Astrocyte (in vitro differentiated cells and primary cell): ENCODE measurements around the gene SUPT4H1. TPM values are rescaled to one million over a fixed set of nuclear protein-coding genes. Genes with fewer than 3 reads are reported as not detected.

Experiments used
- DNase-seq: peaks from one replicate; pipeline ENCODE4 v3.0.0-alpha.2; 2010; ENCODE audit warnings: low read depth
- FAIRE-seq: peaks from 2 replicates; lab custom pipeline; 2011; peaks lifted over from hg19 to GRCh38; lab: Jason Lieb, UNC
- H2AFZ ChIP-seq: 2 replicates; pipeline ENCODE4 v1.6.0; 2012; ENCODE audit warnings: low read depth, low read length, inconsistent platforms
- H3K27ac ChIP-seq: 2 replicates; pipeline ENCODE4 v1.5.1; 2011; ENCODE audit warnings: low read depth, low read length, inconsistent platforms
- H3K27me3 ChIP-seq: 2 replicates; pipeline ENCODE4 v1.6.0; 2011; ENCODE audit warnings: low read length, inconsistent platforms; ENCODE audit not compliant: insufficient read depth
- H3K36me3 ChIP-seq: 2 replicates; pipeline ENCODE4 v1.5.1; 2011; ENCODE audit warnings: low read length, inconsistent platforms; ENCODE audit not compliant: insufficient read depth
- H3K4me1 ChIP-seq: 2 replicates; pipeline ENCODE4 v1.5.1; 2011; ENCODE audit warnings: low read length, inconsistent platforms; ENCODE audit not compliant: insufficient read depth
- H3K4me2 ChIP-seq: 2 replicates; pipeline ENCODE4 v1.6.0; 2012; ENCODE audit warnings: low read length, inconsistent platforms
- H3K4me3 ChIP-seq: 2 replicates; pipeline ENCODE4 v1.5.1; 2011; ENCODE audit warnings: low read depth, mild to moderate bottlenecking, low read length, inconsistent platforms; ENCODE audit not compliant: insufficient read depth
- H3K79me2 ChIP-seq: 2 replicates; pipeline ENCODE4 v1.6.0; 2012; ENCODE audit warnings: mild to moderate bottlenecking, low read length, inconsistent platforms; ENCODE audit not compliant: insufficient read depth
- H3K9ac ChIP-seq: 2 replicates; pipeline ENCODE4 v1.6.0; 2012; ENCODE audit warnings: mild to moderate bottlenecking, low read length, inconsistent platforms
- H3K9me3 ChIP-seq: 2 replicates; pipeline ENCODE4 v1.5.1; 2012; ENCODE audit warnings: low read depth, mild to moderate bottlenecking, low read length, inconsistent platforms; ENCODE audit not compliant: insufficient read depth
- H4K20me1 ChIP-seq: 2 replicates; pipeline ENCODE4 v1.6.0; 2012; ENCODE audit warnings: low read length, inconsistent platforms; ENCODE audit not compliant: insufficient read depth
- H3K27ac Mint-ChIP-seq: one replicate; pipeline ENCODE4 v1.8.0; 2021; ENCODE audit warnings: mild to moderate bottlenecking, mixed read lengths; ENCODE audit not compliant: unreplicated experiment
- H3K27me3 Mint-ChIP-seq: one replicate; pipeline ENCODE4 v1.8.0; 2021; ENCODE audit warnings: low read depth, mixed read lengths; ENCODE audit not compliant: unreplicated experiment
- H3K36me3 Mint-ChIP-seq: one replicate; pipeline ENCODE4 v1.8.0; 2021; ENCODE audit warnings: low read depth, mixed read lengths; ENCODE audit not compliant: unreplicated experiment
- H3K4me1 Mint-ChIP-seq: one replicate; pipeline ENCODE4 v1.8.0; 2021; ENCODE audit warnings: low read depth, mixed read lengths; ENCODE audit not compliant: unreplicated experiment
- H3K4me3 Mint-ChIP-seq: one replicate; pipeline ENCODE4 v1.8.0; 2021; ENCODE audit warnings: mild to moderate bottlenecking, moderate library complexity, mixed read lengths; ENCODE audit not compliant: unreplicated experiment
- H3K9me3 Mint-ChIP-seq: one replicate; pipeline ENCODE4 v1.8.0; 2021; ENCODE audit warnings: mild to moderate bottlenecking, mixed read lengths; ENCODE audit not compliant: unreplicated experiment
- EZH2 ChIP-seq: IDR thresholded peaks from 2 replicates; pipeline ENCODE4 v1.6.1; 2012; ENCODE audit warnings: mild to moderate bottlenecking, low read length, inconsistent platforms; ENCODE audit not compliant: insufficient read depth
- total RNA-seq: library from RNA; stranded (reverse); gene quantifications from 2 replicates; pipeline ENCODE4 v1.2.1, GENCODE V29; 2021
- TF ChIP-seq, protein P1 (sequence below): IDR thresholded peaks from 2 replicates; pipeline ENCODE4 v1.5.1; 2011; ENCODE audit warnings: low read depth, mild to moderate bottlenecking, inconsistent platforms, low read length, moderate library complexity; ENCODE audit not compliant: insufficient read depth

Gene SUPT4H1
- total RNA-seq, 1 donor from 2014 or later: 108 TPM

DNA sequence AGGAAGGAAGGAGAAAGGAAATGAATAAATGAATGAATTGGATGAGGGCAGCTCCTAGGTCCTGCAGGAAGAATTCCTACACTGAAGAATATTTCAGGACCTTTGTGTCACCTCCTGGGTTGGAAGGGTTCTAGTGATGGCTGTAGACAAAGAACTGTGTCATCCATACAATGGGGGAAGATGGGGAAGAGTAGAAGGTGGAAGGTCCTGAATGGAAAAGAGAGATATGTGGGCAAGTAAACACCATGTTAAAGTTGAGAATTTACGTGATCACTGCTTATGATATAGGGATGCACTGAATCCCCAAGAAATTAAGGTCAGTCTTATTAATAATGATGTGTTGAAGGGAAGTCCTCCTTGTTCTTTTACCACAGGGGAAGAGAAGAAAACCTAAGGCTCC, 4.2 kb upstream of the SUPT4H1 start:
- Histone ChIP-seq H3K79me2 (peaks cover 7% of the 10 kb centered on the region), H3K9ac (no peak overlapping the region), H3K4me2 (no peak overlapping the region), H3K9me3 (no peaks in the 10 kb centered on the region), H2AFZ (no peak overlapping the region), H3K4me1 (peaks cover 10% of the 10 kb centered on the region), H4K20me1 (no peaks in the 10 kb centered on the region), H3K27ac (no peak overlapping the region), H3K27me3 (peaks cover 3% of the 10 kb centered on the region), H3K4me3 (no peak overlapping the region), H3K36me3 (no peaks in the 10 kb centered on the region)
- Mint-ChIP-seq H3K36me3 (no peaks in the 10 kb centered on the region), H3K4me3 (no peak overlapping the region), H3K27ac (no peak overlapping the region), H3K4me1 (peaks cover 2% of the 10 kb centered on the region), H3K27me3 (peaks cover 4% of the 10 kb centered on the region), H3K9me3 (no peaks in the 10 kb centered on the region)
- no peak for DNase-seq
- TF ChIP-seq EZH2: no peak
- TF ChIP-seq, protein P1, sequence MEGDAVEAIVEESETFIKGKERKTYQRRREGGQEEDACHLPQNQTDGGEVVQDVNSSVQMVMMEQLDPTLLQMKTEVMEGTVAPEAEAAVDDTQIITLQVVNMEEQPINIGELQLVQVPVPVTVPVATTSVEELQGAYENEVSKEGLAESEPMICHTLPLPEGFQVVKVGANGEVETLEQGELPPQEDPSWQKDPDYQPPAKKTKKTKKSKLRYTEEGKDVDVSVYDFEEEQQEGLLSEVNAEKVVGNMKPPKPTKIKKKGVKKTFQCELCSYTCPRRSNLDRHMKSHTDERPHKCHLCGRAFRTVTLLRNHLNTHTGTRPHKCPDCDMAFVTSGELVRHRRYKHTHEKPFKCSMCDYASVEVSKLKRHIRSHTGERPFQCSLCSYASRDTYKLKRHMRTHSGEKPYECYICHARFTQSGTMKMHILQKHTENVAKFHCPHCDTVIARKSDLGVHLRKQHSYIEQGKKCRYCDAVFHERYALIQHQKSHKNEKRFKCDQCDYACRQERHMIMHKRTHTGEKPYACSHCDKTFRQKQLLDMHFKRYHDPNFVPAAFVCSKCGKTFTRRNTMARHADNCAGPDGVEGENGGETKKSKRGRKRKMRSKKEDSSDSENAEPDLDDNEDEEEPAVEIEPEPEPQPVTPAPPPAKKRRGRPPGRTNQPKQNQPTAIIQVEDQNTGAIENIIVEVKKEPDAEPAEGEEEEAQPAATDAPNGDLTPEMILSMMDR: no peak
- FAIRE-seq: no peak

DNA sequence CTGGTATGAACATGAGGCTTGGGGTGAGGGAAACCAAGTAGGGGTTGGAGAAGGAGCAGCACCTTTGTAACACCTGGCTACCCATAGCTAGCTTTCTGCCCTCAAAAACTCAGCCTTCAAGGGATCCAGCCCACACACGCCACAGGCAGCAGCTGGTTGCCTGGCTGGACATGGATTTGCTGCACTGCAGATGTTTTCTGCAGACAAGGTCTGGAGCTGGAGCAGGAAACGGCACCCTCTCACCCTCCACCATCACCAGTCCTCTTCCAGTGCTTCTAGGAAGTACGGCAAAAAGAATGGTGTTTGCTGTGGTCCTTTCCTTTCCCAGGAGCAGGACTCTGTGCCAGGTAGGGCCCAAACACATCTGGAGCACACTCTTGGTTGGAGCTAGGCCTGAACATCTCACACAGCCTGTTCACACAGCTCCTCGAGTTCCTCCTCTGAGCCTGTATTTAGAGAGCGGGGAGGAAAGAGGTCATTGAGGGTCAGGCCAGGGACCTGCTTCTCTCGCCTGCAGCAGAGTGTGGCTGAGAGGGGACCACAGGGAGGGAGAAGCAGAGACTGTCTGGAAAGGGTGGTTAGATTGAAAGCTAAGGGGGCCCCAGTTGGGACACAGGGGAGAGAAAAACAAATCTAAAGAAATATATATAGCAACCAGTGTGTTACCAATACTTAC, 2.7 kb upstream of the SUPT4H1 start:
- Histone ChIP-seq H3K27ac (no peak overlapping the region), H3K4me1 (peaks cover 12% of the 10 kb centered on the region), H2AFZ (no peak overlapping the region), H3K9ac (no peak overlapping the region), H4K20me1 (no peaks in the 10 kb centered on the region), H3K27me3 (peaks cover 3% of the 10 kb centered on the region), H3K4me2 (no peak overlapping the region), H3K9me3 (no peaks in the 10 kb centered on the region), H3K4me3 (no peak overlapping the region), H3K36me3 (peaks cover 2% of the 10 kb centered on the region), H3K79me2 (peaks cover 16% of the 10 kb centered on the region)
- no peak overlapping the region for H3K4me3 Mint-ChIP-seq
- TF ChIP-seq, protein P1: no peak
- no peak for TF ChIP-seq EZH2
- H3K36me3 Mint-ChIP-seq: peaks cover under 1% of the 10 kb centered on the region
- DNase-seq: no peak
- peaks cover 2% of the 10 kb centered on the region for H3K4me1 Mint-ChIP-seq
- H3K27me3 Mint-ChIP-seq: peaks cover 1% of the 10 kb centered on the region
- no peak overlapping the region for H3K27ac Mint-ChIP-seq
- FAIRE-seq: no peak
- H3K9me3 Mint-ChIP-seq: no peaks in the 10 kb centered on the region

DNA sequence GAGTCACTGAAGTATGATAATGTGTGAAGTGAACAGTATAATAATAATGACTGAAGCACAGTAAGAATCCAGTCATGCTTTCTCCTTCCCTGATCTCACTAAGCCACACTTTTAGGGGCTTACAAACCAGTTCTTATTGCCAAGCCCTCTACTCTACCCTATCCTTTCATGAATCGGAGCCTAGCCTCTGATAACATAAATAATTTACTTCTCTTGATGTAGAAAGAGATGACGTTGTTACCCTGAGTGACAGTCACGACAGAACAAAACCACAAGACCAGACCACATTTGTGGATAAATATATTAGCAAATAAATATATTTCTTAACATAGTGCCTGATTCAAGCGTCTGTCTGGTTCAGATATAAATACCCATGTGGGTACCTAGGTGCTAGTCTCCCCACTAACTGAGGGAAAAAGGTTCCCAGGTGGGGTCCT, 1.4 kb upstream of the SUPT4H1 start:
- no peak for FAIRE-seq
- peaks cover 12% of the 10 kb centered on the region for H3K4me1 ChIP-seq
- H3K9ac ChIP-seq: peak overlapping the region; percentile 98
- Mint-ChIP-seq H3K36me3 (peaks cover 7% of the 10 kb centered on the region), H3K9me3 (no peaks in the 10 kb centered on the region), H3K4me3 (peak overlapping the region; percentile 96), H3K4me1 (peaks cover 2% of the 10 kb centered on the region), H3K27me3 (peaks cover 1% of the 10 kb centered on the region), H3K27ac (peak overlapping the region; percentile 89)
- no peaks in the 10 kb centered on the region for H4K20me1 ChIP-seq
- peak overlapping the region; percentile 91 for H3K4me3 ChIP-seq
- DNase-seq: no peak
- no peaks in the 10 kb centered on the region for H3K9me3 ChIP-seq
- H3K4me2 ChIP-seq: peak overlapping the region; percentile 90
- peaks cover 3% of the 10 kb centered on the region for H3K27me3 ChIP-seq
- TF ChIP-seq, protein P1: no peak
- TF ChIP-seq EZH2: no peak
- peaks cover 15% of the 10 kb centered on the region for H3K36me3 ChIP-seq
- H3K79me2 ChIP-seq: peaks cover 20% of the 10 kb centered on the region
- no peak overlapping the region for H3K27ac ChIP-seq
- no peak overlapping the region for H2AFZ ChIP-seq
